GM18870 (cell line): ENCODE results near the gene SYTL2.
"Not testable (repeated sequence)": the region's sequence is repeated elsewhere in the genome, so short reads cannot be mapped to it uniquely, and the experiment has no call there.

Source experiments
- ATAC-seq: cut with Tn5 transposase; IDR thresholded peaks from one replicate; pipeline ENCODE4 v1.9.1; 2021; ENCODE audit warnings: moderate library complexity; ENCODE audit not compliant: unreplicated experiment

SYTL2 gene

GRCh38 chr11:85799142-85799541, 11.8 kb downstream of the SYTL2 start:
- ATAC-seq: no peak

DNA sequence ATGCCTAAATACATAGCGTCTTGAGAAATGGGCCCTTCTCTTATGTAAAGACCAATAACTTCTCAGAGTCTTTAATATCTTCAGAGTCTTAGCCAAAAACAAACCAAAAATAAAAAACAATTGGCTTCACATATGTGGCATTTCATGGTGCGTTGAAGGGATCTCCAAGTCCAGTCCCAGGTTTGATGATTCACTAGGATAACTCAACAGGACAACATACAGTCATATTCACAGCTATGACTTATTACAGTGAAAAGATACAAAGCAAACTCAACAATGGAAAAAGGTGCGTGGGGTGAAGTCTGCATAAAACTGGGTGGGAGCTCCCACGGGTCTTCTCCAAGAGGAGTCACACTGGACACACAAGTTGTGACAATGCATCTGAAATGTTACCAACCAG, 12.6 kb downstream of the SYTL2 start:
- no peak for ATAC-seq

GRCh38 chr11:85795712-85796487, 15.0 kb downstream of the SYTL2 start:
- ATAC-seq: no peak

DNA sequence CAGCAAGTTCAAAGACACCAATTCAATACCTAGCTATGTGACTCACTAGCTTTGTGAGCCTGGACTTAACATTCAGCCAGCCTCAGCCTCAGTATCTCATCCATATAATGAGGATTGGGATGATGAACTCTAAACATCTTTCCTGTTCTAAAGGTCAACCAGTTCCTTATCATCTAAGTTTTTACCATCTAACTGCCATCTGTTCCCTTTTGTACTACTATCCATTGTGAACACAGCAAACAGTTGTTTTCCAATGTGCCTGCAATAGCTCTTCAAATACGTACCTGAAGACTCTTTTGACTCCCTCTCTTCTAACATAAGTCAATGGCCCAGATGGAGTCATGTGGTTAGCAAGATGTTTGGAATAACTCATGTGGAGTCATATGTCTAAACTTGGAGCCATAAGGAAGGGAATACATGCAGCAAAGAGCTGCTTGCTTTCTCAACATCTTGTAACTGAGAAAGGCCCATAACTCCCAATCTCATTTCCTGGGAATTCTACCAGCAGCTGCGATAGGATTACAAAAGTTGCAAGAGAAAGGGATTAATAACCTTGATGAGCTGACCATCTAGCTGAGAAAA, 19.4 kb downstream of the SYTL2 start:
- no peak for ATAC-seq

DNA sequence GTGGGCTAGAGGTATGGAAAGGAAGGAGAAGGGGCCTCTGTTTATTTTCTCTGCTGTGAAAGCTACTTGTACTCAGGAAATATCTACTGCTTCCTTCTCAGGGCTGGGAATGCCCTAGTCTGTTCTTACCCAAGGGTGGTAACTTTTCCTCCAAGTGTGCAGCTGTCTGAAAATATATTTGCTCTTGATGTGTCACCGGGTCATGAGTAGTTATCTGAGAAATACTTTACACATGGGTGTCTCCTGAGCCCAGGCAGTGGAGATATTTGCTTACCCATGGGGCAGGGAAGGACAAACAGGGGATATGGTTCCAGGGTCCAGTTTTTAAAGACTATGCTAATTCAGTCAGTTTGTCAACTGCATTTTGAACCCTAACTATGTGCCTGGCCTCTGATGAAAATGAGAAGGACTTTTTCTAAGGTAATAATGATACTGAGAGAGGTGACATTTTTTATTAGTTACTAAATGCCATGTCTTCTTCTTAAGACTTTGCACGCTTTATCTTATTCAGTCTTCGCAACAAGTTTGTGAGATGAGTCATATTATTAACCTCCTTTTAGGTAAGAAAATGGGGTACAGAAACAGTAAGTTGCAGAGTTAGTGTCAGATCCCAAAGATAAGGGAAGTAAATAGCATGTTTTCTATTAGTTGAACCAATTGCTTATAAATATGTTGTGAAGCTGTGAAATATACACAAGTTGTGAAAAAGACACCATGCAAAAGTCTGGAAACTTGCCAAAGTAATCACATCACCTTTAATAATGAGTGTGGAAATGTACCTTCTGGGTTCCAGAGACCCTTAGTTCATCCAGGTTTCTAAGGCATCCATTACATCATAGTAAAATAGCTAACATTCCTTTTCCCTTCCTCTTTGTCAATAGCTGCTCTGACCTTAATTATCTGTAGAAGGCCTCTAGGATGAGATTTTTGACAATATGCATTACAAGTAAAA, 22.9 kb downstream of the SYTL2 start:
- ATAC-seq: no peak

GRCh38 chr11:85787168-85787567, 23.8 kb downstream of the SYTL2 start:
- no peak for ATAC-seq

- ATAC-seq: no peak
These were observed 26.3 kb downstream of the SYTL2 start for GRCh38 chr11:85784480-85785265.

- no peak for ATAC-seq
These were observed 27.2 kb downstream of the SYTL2 start for GRCh38 chr11:85783758-85784157.

GRCh38 chr11:85780780-85781517, 30.0 kb downstream of the SYTL2 start:
- ATAC-seq: not testable (repeated sequence)

DNA sequence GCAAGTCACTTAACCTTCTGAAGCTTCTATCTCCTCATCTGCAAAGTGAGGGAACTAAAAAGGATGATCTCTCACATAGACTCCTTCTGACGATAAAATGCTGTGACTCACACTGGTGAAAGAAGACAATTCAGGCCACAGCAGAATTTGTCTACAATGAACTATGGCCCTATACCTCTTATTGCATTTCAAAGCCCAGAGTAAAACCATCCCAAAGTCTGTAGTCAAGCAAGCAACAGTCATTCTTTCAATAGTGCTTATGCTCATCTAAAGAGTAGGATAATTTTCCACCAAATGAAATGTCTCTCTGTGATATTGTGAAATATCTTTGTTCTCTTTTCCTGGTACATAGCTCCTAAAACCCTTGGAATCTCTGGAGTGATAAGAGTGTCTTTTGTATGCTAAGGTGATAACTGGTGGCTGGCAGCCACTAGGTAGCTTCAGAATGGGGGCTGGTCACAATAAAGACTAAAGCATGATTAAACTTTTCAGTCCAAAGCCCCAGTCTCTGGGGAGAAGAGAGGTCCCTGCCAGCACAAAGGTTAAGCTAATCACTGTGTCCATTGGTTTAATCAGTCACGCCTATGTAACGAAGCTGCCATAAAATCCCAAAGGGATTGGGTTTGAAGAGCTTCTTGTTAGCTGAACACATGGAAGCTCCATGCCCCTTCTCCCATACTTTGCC, 30.8 kb downstream of the SYTL2 start:
- ATAC-seq: no peak

DNA sequence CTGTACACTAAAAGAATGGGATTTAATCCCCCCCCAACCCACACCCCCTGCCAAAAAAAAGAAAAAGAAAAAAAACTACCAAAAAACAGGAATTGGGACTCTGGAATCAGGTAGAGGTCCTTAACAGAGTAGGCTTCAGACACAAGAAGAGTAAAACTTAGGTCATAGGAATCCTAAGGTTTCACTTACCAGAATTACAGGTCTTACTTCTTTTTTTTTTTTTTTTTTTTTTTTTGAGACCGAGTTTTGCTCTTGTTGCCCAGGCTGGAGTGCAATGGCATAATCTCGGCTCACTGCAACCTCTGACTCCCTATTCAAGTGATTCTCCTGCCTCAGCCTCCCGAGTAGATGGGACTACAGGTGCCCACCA, 33.4 kb downstream of the SYTL2 start:
- not testable (repeated sequence) for ATAC-seq

GRCh38 chr11:85776951-85777602, 33.9 kb downstream of the SYTL2 start:
- no peak for ATAC-seq

- ATAC-seq: no peak
These were observed 36.5 kb downstream of the SYTL2 start for GRCh38 chr11:85774256-85775101.

DNA sequence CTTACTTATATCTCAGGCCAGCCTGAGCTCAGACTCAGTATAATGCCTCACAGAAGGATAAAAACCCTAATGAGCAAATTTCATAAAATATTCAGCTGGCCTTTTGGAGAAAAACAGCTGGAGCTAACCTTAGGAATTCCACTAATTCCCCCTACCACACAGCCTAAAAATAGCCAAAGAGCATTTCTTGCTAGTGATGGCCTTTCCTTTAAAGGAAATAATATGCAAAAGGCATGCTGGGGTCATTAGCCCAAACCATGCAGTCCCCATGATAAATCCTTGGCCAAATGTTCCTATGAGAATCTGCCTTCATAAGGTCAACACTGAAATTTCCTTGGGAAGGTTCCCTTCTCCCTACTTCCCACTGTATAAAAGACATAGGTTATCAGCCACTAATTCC, 38.2 kb downstream of the SYTL2 start:
- no peak for ATAC-seq

- ATAC-seq: no peak
These were observed 39.4 kb downstream of the SYTL2 start for GRCh38 chr11:85771568-85771967.

GRCh38 chr11:85769771-85770170, 41.2 kb downstream of the SYTL2 start:
- ATAC-seq: no peak

DNA sequence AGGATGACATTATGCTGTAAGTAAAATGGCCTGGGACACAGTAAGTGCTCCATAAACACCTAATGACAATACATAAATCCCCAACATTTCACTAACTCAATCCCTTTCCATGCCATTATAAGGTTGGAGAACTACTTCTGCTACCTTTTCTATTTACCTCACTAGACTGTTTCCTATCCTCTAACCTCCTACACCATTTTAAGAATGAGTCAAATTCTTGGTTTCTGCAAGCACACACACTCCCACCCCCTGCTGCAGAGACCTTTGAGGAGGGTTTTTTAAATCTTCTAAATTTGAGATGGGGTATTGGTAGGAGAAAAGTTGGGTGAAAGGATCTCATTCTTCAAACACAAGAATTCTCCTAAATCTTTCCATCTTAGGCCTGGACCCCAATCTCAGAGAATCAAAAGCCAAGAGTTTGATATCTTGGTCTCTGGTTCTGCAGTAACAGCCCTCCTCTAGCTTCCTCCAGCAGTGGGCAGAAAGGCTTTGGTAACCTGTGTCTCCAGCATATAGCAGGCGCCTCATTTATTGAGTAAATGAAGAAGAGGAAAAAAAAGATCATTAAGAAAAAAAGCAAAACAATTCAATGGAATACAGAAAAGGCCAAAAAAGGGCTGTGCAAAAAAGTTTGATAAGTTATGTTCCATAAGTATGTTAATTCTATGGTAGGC, 42.3 kb downstream of the SYTL2 start:
- ATAC-seq: no peak
